GM18511 (cell line): ENCODE measurements around the gene COQ10B.
A peak's percentile ranks its signal among the peaks of the same experiment; 100 is the strongest.
"Not testable (repeated sequence)": the region's sequence is repeated elsewhere in the genome, so short reads cannot be mapped to it uniquely, and the experiment has no call there.

Source experiments
- ATAC-seq: cut with Tn5 transposase; IDR thresholded peaks from one replicate; pipeline ENCODE4 v1.9.1; 2021; ENCODE audit warnings: mild to moderate bottlenecking, moderate library complexity; ENCODE audit not compliant: unreplicated experiment

COQ10B gene

GRCh38 chr2:197450465-197450864 lies 2.9 kb upstream of the COQ10B start:
- no peak for ATAC-seq

DNA sequence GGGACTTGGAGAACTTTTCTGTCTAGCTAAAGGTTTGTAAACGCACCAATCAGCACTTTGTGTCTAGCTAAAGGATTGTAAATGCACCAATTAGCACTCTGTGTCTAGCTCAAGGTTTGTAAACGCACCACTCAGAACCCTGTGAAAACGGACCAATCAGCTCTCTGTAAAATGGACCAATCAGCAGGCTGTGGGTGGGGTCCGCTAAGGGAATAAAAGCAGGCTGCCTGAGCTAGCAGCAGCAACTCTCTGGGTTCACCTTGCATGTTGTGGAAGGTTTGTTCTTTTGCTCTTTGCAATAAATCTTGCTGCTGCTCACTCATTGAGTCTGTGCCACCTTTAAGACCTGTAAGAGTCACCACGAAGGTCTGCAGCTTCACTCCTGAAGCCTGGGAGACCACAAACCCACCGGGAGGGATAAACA lies 2.4 kb upstream of the COQ10B start:
- ATAC-seq = not testable (repeated sequence)

- no peak for ATAC-seq
These were observed 614 bp upstream of the COQ10B start for GRCh38 chr2:197452754-197453122.

DNA sequence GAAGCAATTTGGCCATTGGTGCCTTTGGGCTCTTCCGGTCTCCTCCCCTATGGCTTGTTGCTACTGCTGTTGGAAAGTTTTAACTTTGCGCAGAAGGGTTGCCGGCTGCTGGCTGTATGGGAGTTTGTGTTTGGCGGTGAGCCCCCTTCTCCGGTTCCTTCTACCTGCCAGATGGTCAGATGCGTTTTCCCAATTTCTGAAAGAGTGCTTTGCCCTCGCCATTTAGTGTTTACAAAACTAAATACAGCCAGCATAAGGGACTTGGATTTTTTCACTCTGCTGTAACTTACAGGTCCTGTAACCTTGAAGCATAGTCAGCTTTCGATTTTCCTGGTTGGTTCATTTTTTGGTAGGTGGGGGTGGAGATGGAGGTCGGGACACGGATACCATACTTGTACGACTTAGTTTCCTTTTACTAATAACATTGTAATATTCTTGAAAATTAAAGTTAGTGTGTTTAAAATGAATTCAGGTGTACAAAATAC lies 604 bp downstream of the COQ10B start:
- peak; percentile 46 for ATAC-seq

DNA sequence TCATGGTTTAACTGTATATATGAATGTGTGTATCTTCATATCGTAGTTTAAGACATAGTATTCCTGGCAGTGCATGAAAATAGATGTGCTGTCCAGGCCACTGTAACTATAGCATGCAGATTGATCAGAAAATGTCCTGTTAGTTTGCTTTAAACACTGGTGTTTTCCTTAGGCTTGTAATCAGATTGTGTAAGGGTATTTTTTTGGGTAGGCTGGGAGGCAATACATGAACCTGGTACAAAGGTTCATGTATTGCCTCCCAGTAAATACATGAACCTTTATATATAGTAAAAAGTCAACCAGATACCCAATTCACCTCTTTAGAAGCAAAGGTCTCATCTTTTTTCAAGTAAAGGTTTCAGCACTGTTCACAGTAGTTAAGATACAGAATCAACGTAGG lies 1.6 kb downstream of the COQ10B start:
- ATAC-seq = no peak

DNA sequence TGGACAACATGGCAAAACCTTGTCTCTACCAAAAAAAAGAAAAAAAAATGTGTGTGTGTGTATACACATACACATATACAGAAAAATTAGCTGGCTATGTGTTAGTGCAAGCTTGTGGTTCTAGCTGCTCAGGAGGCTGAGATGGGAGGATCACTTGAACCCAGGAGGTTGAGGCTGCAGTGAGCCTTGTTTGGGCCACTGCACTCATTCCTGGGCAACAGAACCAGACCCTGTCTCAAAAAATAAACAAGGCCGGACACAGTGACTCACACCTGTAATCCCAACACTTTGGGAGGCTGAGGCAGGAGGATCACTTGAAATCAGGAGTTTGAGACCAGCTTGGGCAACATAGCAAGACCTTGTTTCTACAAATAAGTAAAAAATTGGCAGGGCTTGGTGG lies 2.1 kb downstream of the COQ10B start:
- no peak for ATAC-seq

DNA sequence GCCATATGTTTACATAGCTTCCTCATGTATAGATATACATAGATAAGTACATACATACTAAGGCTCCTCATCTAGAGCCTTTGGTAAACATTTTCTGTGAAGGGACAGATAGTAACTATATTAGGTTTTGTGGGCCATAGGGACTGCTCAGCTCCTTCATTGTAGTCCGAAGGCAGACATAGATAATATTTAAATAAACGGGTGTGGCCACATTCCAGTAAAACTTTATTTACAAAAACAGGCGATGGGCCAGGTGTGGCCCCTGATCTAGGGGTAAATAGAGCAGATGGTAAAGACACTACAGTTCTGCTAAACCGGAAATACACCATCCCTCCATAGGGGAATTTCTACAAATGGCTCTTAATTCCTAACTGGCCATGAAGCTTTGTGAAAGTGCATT lies 7.3 kb downstream of the COQ10B start:
- no peak for ATAC-seq

GRCh38 chr2:197461057-197461456 lies 7.7 kb downstream of the COQ10B start:
- no peak for ATAC-seq

- ATAC-seq = no peak
These were observed 10.8 kb downstream of the COQ10B start for GRCh38 chr2:197464175-197464574.

DNA sequence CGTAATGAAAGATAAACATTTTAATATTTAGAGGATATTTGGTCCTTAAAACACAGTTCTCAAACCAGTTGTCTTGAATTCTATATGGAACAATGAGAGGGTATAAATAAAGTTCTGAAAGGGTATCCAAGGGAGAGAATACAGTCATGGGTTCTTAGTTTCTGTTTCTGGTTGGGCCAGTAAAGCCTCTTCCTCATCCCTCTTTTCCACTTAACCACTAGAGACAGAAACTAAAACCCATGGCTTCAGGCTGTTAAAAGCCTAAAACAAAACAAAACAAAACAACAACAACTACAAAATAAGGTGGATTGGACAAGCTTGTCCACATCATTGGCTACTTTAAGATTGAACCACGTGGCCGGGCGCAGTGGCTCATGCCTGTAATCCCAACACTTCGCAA lies 18.8 kb downstream of the COQ10B start:
- no peak for ATAC-seq

GRCh38 chr2:197477797-197478196 lies 24.4 kb downstream of the COQ10B start:
- ATAC-seq = no peak

DNA sequence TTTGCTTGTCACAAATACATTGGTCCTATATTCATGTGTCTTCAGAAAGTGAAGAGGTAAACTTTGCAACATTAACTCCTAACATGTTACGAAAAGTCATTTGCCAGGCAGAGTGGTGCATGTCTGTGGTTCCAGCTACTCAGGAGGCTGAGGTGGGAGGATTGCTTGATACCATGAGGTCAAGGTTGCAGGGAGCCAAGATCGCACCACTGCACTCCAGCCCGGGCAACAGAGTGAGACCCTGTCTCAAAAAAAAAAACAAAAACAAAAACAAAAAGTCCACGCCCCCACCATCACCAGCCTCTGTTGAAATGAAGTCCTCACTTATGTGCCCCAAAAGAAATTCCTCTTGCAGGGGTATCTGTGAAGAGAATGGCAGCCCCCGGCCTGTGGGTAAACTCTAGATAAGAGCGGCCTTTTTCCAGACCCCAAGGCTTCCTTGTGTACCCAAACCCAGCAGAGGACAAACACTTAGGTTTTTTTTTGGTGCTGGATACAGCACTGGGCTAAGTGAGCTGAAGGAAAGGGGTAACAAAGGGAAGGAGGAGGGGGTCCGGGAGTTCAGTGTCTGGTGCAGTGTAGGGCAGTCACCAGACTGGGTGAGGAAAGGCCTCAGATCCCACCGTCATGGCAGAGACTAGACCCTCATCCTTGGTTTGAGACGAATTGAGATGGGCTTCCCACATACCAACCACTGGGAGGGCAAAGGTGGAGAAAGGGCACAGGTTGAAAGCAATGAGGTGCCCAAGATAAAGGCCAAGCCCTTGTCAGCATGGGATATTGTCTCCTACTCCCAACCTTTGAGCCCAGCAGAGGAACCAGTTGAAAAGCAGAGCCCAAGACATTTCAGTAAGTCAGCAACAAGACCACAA lies 27.0 kb downstream of the COQ10B start:
- ATAC-seq = no peak

DNA sequence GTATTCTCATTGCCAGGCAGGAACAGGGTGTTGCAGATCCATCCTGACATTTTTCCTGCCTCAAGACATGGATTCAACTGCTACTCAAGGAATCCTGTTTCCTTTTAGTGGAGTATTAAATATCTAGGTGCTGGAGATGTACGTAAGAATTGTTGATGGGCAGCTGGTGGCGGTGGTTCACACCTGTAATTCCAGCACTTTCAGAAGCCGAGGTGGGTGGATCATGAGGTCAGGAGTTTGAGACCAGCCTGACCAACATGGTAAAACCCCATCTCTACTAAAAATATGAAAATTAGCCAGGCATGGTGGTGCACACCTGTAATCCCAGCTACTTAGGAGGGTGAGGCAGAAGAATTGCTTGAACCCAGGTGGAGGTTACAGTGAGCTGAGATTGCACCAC lies 30.9 kb downstream of the COQ10B start:
- ATAC-seq = not testable (repeated sequence)

DNA sequence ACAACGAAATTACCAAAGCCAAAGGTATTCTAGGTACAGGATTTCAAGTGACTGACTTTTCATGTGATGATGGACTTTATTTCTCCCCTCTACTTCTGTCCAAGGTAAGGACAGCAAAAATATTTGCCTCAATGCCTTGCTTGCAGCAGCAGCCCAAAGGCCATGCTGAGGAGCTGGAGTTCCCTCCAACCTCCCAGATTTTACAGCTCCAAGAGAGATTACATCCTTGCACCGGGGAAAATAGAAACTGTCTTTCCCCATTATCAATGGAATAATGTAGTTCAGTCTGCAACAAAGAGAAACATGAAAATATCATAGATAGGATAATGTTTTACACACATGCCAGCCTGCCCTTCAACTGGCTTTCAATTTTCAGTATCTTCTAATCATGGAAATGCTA lies 32.8 kb downstream of the COQ10B start:
- no peak for ATAC-seq

DNA sequence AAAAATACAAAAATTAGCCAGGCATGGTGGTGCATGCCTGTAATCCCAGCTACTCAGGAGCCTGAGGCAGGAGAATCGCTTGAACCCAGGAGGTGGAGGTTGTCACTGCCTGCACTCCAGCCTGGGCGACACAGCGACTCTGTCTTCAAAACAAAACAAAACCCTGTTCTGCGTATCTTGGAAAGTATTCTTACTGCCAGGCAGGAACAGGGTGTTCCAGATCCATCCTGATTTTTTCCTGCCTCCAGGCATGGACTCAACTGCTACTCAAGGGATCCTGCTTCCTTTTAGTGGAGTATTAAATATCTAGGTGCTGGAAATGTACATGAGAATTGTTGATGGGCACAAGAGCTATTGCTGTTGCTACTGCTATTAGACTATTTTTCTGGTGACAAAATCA lies 34.0 kb downstream of the COQ10B start:
- no peak for ATAC-seq

DNA sequence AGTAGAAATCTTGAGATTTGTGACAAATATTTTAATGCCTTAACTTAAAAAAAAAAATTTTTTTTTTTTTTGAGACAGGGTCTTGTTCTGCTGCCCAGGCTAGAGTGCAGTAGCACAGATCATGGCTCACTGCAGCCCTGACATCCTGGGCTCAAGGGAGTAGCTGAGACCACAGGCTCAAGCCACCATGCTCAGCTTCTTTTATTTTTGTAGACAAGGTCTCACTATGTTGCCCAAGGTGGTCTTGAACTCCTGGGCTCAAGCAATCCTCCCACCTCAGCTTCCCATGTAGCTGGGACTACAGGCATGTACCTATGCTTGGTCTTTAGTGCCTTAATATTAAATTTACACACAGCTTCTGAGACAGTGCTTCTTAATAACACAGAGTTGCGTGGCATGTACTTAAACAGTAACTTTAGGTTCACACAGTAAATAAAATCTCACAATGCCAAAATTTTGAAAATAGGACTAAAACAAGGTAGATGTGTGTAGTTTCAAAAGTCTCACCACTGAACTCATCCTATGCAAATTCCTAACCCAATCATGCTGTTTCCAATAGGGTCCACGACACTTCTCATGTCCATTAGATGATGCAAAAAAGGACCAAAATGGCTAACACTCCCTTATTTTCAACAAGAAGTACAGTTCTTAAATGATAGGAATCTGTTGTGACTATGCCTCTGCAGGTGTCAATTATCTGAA lies 42.2 kb downstream of the COQ10B start:
- no peak for ATAC-seq

- no peak for ATAC-seq
These were observed 43.3 kb downstream of the COQ10B start for GRCh38 chr2:197496695-197497094.

- ATAC-seq = no peak
These were observed 44.0 kb downstream of the COQ10B start for GRCh38 chr2:197497326-197497725.

GRCh38 chr2:197498235-197498936 lies 45.0 kb downstream of the COQ10B start:
- no peak for ATAC-seq

DNA sequence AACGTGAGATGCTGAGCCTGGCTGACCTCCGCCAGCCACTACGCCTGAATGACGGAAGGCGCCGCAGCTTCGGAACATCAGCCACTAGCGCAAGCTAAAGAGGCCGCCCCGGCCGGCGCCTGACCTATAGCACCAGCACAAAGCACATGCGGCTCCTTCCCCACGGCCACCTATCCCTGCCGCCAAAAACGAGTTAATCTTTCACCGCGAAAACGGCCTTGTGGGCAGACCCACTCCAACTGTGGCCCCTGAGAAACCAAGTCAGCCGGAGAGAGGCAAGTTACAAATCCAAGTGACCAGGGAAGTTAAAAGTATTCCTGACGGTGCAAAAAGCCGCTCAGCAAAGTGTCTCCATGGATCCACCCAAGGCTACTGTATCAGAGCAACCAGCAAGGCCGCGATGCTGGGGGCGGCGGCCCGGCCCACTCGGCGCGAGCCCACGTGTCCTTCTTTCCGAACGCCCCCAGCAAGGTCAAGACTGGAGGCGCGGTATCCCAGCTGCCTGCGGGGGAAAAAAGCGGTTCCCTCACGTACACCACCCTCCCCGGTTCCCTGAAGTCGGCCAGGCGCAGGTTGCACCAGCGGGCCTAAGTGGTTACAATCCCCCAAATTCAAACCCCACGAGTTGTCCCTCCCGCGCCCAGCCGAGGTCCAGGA lies 45.7 kb downstream of the COQ10B start:
- peak; percentile 26 for ATAC-seq
